Keratinocyte (primary cell): ENCODE results near the gene LARGE1. TPM values are rescaled to one million over a fixed set of nuclear protein-coding genes. Genes with fewer than 3 reads are reported as not detected.

ENCODE experiments used
- DNase-seq: peaks from one replicate; pipeline ENCODE4 v3.0.0-alpha.2; 2011; ENCODE audit warnings: low read depth, missing footprints, low spot score
- FAIRE-seq: peaks from 2 replicates; lab custom pipeline; 2011; peaks lifted over from hg19 to GRCh38; lab: Jason Lieb, UNC
- H2AFZ ChIP-seq: 2 replicates; pipeline ENCODE4 v1.6.0; 2012; ENCODE audit warnings: low read length, control low read depth, inconsistent platforms; ENCODE audit not compliant: control insufficient read depth
- H3K27ac ChIP-seq: 2 replicates; pipeline ENCODE4 v1.5.1; 2011; ENCODE audit warnings: low read length; ENCODE audit not compliant: control insufficient read depth, insufficient read depth
- H3K27me3 ChIP-seq: 3 replicates; pipeline ENCODE4 v1.6.0; 2011; ENCODE audit warnings: low read length; ENCODE audit not compliant: control insufficient read depth, insufficient read depth; ENCODE audit errors: extremely low read depth
- H3K36me3 ChIP-seq, 2 experiments: 2 replicates in 1 of 2; 3 replicates in 1 of 2; pipeline ENCODE4 v1.5.1; 2011; ENCODE audit warnings: low read length in 2 of 2, mild to moderate bottlenecking in 1 of 2; ENCODE audit not compliant: control insufficient read depth in 2 of 2, insufficient read depth in 2 of 2; ENCODE audit errors: extremely low read depth in 1 of 2
- H3K4me1 ChIP-seq: 3 replicates; pipeline ENCODE4 v1.5.1; 2011; ENCODE audit warnings: low read length; ENCODE audit not compliant: control insufficient read depth, insufficient read depth; ENCODE audit errors: extremely low read depth
- H3K4me2 ChIP-seq: 3 replicates; pipeline ENCODE4 v1.6.0; 2011; ENCODE audit warnings: low read depth, low read length; ENCODE audit not compliant: control insufficient read depth, insufficient read depth; ENCODE audit errors: extremely low read depth
- H3K4me3 ChIP-seq, 3 experiments: fragments of 200-600 bp in 1 of 3; sonication (generic) in 1 of 3; 2 replicates in 2 of 3; 3 replicates in 1 of 3; pipeline ENCODE4 v1.5.1; 2011 to 2016; ENCODE audit warnings: low read length in 3 of 3, mild to moderate bottlenecking in 3 of 3, control low read depth in 2 of 3, inconsistent platforms in 1 of 3, low read depth in 1 of 3, mixed read lengths in 1 of 3, mixed run types in 1 of 3, moderate library complexity in 1 of 3; ENCODE audit not compliant: control insufficient read depth in 2 of 3, insufficient read depth in 2 of 3; ENCODE audit errors: extremely low read depth in 1 of 3
- H3K79me2 ChIP-seq: 2 replicates; pipeline ENCODE4 v1.6.0; 2012; ENCODE audit warnings: low read length; ENCODE audit not compliant: control insufficient read depth, insufficient read depth
- H3K9ac ChIP-seq: 3 replicates; pipeline ENCODE4 v1.6.0; 2011; ENCODE audit warnings: low read length; ENCODE audit not compliant: control insufficient read depth, insufficient read depth; ENCODE audit errors: extremely low read depth
- H3K9me1 ChIP-seq: 3 replicates; pipeline ENCODE4 v1.6.0; 2011; ENCODE audit warnings: low read length; ENCODE audit not compliant: control insufficient read depth, insufficient read depth; ENCODE audit errors: extremely low read depth
- H3K9me3 ChIP-seq: 2 replicates; pipeline ENCODE4 v1.5.1; 2012; ENCODE audit warnings: low read depth, low read length; ENCODE audit not compliant: control insufficient read depth
- H4K20me1 ChIP-seq: 3 replicates; pipeline ENCODE4 v1.6.0; 2011; ENCODE audit warnings: low read length; ENCODE audit not compliant: control insufficient read depth, insufficient read depth; ENCODE audit errors: extremely low read depth
- EZH2 ChIP-seq: IDR thresholded peaks from one replicate; pipeline ENCODE4 v1.6.1; 2012; ENCODE audit warnings: inconsistent platforms, mild to moderate bottlenecking, low read length, moderate library complexity
- dilution Hi-C: fragments of 300-500 bp; cut with MboI; formaldehyde crosslinking; loops from one replicate; pipeline ENCODE4 v1.7.0; 2020; ENCODE audit warnings: low sequenced_read_pairs; ENCODE audit not compliant: extremely low pct_ligation_motif_present
- polyA plus RNA-seq, 5 experiments: library from polyadenylated mRNA; depleted of rRNA in 3 of 5; stranded (reverse) in 3 of 5; stranded (forward) in 1 of 5; unstranded in 1 of 5; fragments of >200 nt; gene quantifications; 1 replicate in 1 of 5; 2 replicates in 3 of 5; 3 replicates in 1 of 5; pipeline versions ENCODE4 v1.2.1 to v1.2.3, GENCODE V29; 2011 to 2012; ENCODE audit warnings: missing spikeins in 2 of 5, low read depth in 1 of 5, low replicate concordance in 1 of 5
- TF ChIP-seq, protein P1 (sequence below), 3 experiments: IDR thresholded peaks in 1 of 3; conservative IDR thresholded peaks in 1 of 3; optimal IDR thresholded peaks in 1 of 3; 2 replicates in 2 of 3; 3 replicates in 1 of 3; pipeline versions ENCODE3 to v1.5.1; 2011; ENCODE audit warnings: low read length in 3 of 3, mild to moderate bottlenecking in 3 of 3, moderate library complexity in 2 of 3, control low read depth in 1 of 3, inconsistent platforms in 1 of 3; ENCODE audit not compliant: insufficient read depth in 2 of 3; ENCODE audit errors: extremely low read depth in 1 of 3

The LARGE1 gene
- polyA plus RNA-seq, 1 donor (not counting 4 experiments of a cell fraction or from before 2014, with no cell fraction given), result 4.5 TPM

DNA sequence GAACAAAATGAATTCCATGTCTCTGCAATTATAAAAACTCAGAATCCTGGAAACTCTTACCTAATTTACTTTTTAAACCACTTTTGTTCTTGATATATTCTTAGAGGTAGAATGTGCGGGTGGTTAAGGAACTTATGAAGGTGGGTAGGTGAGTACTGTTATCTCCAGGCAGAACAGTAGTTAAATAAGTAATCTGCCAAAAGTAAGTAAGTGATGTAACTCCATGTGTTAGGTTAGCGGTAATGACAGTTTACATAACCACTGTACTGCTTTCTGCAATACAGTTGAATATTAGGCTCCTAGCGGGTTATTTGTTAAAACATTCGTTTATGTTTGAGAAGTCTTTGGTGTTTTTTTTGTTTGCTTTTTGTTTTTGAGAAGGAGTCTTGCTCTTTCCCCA, 7.1 kb downstream of the LARGE1 start:
- no peak overlapping the region for H3K4me3 ChIP-seq
- H3K4me2 ChIP-seq, result no peak overlapping the region
- H3K9me3 ChIP-seq, result no peaks in the 10 kb centered on the region
- TF ChIP-seq, protein P1, sequence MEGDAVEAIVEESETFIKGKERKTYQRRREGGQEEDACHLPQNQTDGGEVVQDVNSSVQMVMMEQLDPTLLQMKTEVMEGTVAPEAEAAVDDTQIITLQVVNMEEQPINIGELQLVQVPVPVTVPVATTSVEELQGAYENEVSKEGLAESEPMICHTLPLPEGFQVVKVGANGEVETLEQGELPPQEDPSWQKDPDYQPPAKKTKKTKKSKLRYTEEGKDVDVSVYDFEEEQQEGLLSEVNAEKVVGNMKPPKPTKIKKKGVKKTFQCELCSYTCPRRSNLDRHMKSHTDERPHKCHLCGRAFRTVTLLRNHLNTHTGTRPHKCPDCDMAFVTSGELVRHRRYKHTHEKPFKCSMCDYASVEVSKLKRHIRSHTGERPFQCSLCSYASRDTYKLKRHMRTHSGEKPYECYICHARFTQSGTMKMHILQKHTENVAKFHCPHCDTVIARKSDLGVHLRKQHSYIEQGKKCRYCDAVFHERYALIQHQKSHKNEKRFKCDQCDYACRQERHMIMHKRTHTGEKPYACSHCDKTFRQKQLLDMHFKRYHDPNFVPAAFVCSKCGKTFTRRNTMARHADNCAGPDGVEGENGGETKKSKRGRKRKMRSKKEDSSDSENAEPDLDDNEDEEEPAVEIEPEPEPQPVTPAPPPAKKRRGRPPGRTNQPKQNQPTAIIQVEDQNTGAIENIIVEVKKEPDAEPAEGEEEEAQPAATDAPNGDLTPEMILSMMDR (optimal IDR thresholded peaks at IDR 0.05 in 1 of 3, IDR thresholded peaks at IDR 0.05 in 1 of 3, conservative IDR thresholded peaks at IDR 0.05 in 1 of 3; ENCODE audit: extremely low read depth in 1 of 3, insufficient read depth in 2 of 3, low read length in 3 of 3), result no peak
- no peak for TF ChIP-seq EZH2
- H4K20me1 ChIP-seq, result no peaks in the 10 kb centered on the region
- FAIRE-seq (no peak), DNase-seq (no peak)
- H3K27me3 ChIP-seq, result no peaks in the 10 kb centered on the region
- H3K79me2 ChIP-seq, result peaks cover 2% of the 10 kb centered on the region
- dilution Hi-C loops, result no loop called here
- no peak overlapping the region for H2AFZ ChIP-seq
- no peaks in the 10 kb centered on the region for H3K4me1 ChIP-seq
- H3K27ac ChIP-seq, result no peak overlapping the region
- peaks cover 2% of the 10 kb centered on the region for H3K9me1 ChIP-seq
- H3K9ac ChIP-seq, result no peak overlapping the region
- H3K36me3 ChIP-seq, result peaks cover 0 to 1% of the 10 kb centered on the region in 2 experiments

DNA sequence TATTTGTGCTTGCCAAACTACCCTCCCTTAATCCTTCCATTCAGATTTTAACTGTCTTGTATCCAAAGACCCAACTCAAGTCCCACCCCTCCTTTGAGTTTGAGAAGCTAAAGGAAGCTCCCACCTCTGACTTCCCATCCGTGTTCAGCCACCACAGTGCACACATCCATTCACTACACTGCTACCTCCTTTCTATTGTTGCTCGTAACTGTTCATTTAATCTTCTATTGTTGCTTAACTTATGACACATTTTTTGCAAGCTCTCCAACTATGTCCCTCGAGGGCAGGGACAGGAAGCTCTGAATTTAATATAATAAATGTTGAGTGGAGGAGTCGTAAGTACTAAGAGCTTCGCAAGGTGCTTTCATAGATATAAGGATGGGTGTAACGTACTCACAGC, 10.4 kb downstream of the LARGE1 start:
- TF ChIP-seq, protein P1 (optimal IDR thresholded peaks at IDR 0.05 in 1 of 3, IDR thresholded peaks at IDR 0.05 in 1 of 3, conservative IDR thresholded peaks at IDR 0.05 in 1 of 3; ENCODE audit: extremely low read depth in 1 of 3, insufficient read depth in 2 of 3, low read length in 3 of 3), result no peak
- no peak for TF ChIP-seq EZH2
- Histone ChIP-seq H4K20me1 (no peaks in the 10 kb centered on the region), H3K27me3 (no peaks in the 10 kb centered on the region), H3K36me3 (peaks cover 0 to 1% of the 10 kb centered on the region in 2 experiments), H3K9me3 (no peaks in the 10 kb centered on the region), H3K4me1 (no peaks in the 10 kb centered on the region), H2AFZ (no peak overlapping the region), H3K9me1 (no peaks in the 10 kb centered on the region), H3K79me2 (no peaks in the 10 kb centered on the region), H3K4me2 (no peak overlapping the region), H3K27ac (no peak overlapping the region), H3K4me3 (no peak overlapping the region), H3K9ac (no peak overlapping the region)
- dilution Hi-C loops, result no loop called here
- FAIRE-seq (no peak), DNase-seq (no peak)
